ENCODE results near the gene NEB. TPM values are rescaled to one million over a fixed set of nuclear protein-coding genes. Genes with fewer than 3 reads are reported as not detected.

NEB gene
- total and polyA plus RNA-seq, 12 donors, result 3.0 to 32.5 (median 7.6) TPM

DNA sequence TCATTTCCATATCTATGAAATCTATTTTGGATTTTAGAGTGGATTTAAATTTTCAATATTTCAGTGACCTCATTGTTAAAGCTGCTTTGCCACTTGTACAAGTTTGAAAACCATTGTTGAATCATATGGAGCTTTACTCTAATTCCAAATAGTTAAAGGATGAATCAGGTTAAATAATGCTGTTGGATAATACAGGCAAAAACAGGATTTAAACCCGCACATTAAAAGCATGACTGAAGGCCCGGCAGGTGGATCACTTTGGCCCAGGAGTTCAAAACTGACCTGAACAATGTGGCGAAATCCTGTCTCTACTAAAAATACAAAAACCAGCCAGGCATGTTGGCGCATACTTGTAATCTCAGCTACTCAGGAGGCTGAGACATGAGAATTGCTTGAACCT, 256.3 kb downstream of the NEB start:
- Histone ChIP-seq H3K27me3 (no peaks in the 10 kb centered on the region), H3K9me3 (replicated peaks in 1 of 3) (no peaks in the 10 kb centered on the region), H3K36me3 (replicated peaks in 1 of 2) (peaks cover 0 to 23% of the 10 kb centered on the region in 2 donors), H3K27ac (no peak overlapping the region), H3K4me3 (no peak overlapping the region), H3K4me1 (replicated peaks in 1 of 2) (no peaks in the 10 kb centered on the region)
- no peak for DNase-seq
- intact Hi-C loops (cut with DNase I), result no loop called here
- 94 to 98% (median 98%) methylated on average over 4 of the region's 4 CpGs for WGBS, 4 donors
- TF ChIP-seq, protein P1, sequence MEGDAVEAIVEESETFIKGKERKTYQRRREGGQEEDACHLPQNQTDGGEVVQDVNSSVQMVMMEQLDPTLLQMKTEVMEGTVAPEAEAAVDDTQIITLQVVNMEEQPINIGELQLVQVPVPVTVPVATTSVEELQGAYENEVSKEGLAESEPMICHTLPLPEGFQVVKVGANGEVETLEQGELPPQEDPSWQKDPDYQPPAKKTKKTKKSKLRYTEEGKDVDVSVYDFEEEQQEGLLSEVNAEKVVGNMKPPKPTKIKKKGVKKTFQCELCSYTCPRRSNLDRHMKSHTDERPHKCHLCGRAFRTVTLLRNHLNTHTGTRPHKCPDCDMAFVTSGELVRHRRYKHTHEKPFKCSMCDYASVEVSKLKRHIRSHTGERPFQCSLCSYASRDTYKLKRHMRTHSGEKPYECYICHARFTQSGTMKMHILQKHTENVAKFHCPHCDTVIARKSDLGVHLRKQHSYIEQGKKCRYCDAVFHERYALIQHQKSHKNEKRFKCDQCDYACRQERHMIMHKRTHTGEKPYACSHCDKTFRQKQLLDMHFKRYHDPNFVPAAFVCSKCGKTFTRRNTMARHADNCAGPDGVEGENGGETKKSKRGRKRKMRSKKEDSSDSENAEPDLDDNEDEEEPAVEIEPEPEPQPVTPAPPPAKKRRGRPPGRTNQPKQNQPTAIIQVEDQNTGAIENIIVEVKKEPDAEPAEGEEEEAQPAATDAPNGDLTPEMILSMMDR (IDR thresholded peaks at IDR 0.05), result no peak
- no peak for TF ChIP-seq POLR2A (IDR thresholded peaks at IDR 0.05)

DNA sequence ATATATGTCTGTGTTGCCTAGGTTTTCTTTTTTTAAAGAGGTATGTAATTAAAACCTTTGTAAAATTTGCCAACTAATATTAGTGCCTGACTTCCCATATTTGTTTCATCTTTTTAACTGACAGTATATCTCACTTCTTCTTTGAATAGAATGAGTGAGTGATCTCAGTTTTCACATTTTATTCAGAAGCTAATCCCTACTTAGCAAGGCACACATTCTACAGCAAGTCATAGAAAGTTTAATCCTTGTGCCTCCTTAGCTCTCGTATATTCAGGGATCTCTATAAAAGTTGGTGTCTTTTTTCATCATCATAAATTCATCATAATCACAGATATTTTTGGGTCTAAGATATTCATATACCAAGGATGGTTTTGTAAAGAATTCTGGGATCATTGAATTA, 258.0 kb downstream of the NEB start:
- intact Hi-C loops (cut with DNase I), result no loop called here
- no peaks in the 10 kb centered on the region for H3K9me3 ChIP-seq (replicated peaks in 1 of 3)
- TF ChIP-seq POLR2A (IDR thresholded peaks at IDR 0.05), result no peak
- TF ChIP-seq, protein P1 (IDR thresholded peaks at IDR 0.05), result no peak
- H3K4me1 ChIP-seq (replicated peaks in 1 of 2), result no peaks in the 10 kb centered on the region
- peaks cover 0 to 23% of the 10 kb centered on the region in 2 donors for H3K36me3 ChIP-seq (replicated peaks in 1 of 2)
- 87 to 100% (median 91%) methylated on average over 1 of the region's 1 CpG for WGBS, 4 donors
- no peak overlapping the region for H3K4me3 ChIP-seq
- H3K27me3 ChIP-seq, result no peaks in the 10 kb centered on the region
- H3K27ac ChIP-seq, result no peak overlapping the region
- no peak for DNase-seq

DNA sequence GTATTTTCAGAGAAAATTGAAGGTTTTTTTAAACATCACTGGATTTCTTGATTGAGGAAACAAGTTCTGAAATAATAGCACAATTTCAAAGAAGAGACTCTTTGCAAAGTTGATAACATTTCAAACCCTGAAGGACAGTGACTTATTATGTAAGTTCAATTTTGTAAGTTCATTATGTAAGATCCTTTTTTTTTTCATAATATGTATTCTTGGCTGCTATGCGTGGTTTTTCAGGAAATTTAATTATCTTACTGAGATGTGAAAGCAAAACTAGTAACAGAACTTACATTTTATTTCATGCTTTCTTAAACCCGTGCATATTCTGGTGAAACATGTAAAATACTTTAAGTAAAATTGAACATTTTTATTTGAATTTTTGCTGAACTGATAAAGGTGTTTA, 259.2 kb downstream of the NEB start:
- Histone ChIP-seq H3K27ac (no peak overlapping the region), H3K4me1 (replicated peaks in 1 of 2) (no peaks in the 10 kb centered on the region), H3K36me3 (replicated peaks in 1 of 2) (peaks cover 0 to 35% of the 10 kb centered on the region in 2 donors), H3K27me3 (no peaks in the 10 kb centered on the region), H3K9me3 (replicated peaks in 1 of 3) (no peaks in the 10 kb centered on the region), H3K4me3 (no peak overlapping the region)
- DNase-seq, result no peak
- intact Hi-C loops (cut with DNase I), result no loop called here
- 48 to 55% (median 52%) methylated on average over 2 of the region's 2 CpGs for WGBS, 4 donors
- TF ChIP-seq, protein P1 (IDR thresholded peaks at IDR 0.05), result no peak
- TF ChIP-seq POLR2A (IDR thresholded peaks at IDR 0.05), result no peak

DNA sequence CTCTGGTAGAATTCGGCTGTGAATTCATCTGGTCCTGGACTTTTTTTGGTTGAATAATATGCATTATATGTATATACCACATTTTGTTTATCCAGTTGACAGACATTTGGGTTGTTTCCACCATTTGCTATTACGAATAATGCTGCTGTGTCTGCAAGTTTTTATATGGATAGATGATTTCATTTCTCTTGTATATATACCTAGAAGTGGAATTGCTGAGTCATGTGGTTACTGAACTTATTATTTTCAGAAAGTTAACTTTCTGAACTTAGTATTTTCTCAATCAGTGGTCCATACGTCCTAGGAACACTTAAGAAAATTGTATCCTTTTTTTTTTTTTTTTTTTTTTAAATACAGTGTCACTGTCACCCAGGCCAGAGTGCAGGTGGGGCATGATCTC, 261.3 kb downstream of the NEB start:
- no peak for TF ChIP-seq POLR2A (IDR thresholded peaks at IDR 0.05)
- TF ChIP-seq, protein P1 (IDR thresholded peaks at IDR 0.05), result no peak
- intact Hi-C loops (cut with DNase I), result no loop called here
- no peaks in the 10 kb centered on the region for H3K4me1 ChIP-seq (replicated peaks in 1 of 2)
- no peak for DNase-seq
- H3K9me3 ChIP-seq (replicated peaks in 1 of 3), result no peaks in the 10 kb centered on the region
- 86 to 94% (median 89%) methylated on average over 3 of the region's 3 CpGs for WGBS, 4 donors
- H3K36me3 ChIP-seq (replicated peaks in 1 of 2), result peaks cover 0 to 54% of the 10 kb centered on the region in 2 donors
- H3K27ac ChIP-seq, result no peak overlapping the region
- no peak overlapping the region for H3K4me3 ChIP-seq
- no peaks in the 10 kb centered on the region for H3K27me3 ChIP-seq
